Stimulated activated CD4-positive, alpha-beta T cell treated with anti-CD3 and anti-CD28 coated beads, TNF-alpha, amount 100 ng/mL, for 1 hour (primary cell): ENCODE data around the gene NUP85.
"Not testable (repeated sequence)": the region's sequence is repeated elsewhere in the genome, so short reads cannot be mapped to it uniquely, and the experiment has no call there.

Source experiments
- DNase-seq, 3 donors: peaks; one replicate each; pipeline ENCODE4 v3.0.0-alpha.2; 2020; ENCODE audit warnings: low read depth in 3 of 3, low spot score in 1 of 3

The NUP85 gene

GRCh38 chr17:75266316-75267152 is 61.1 kb downstream of the NUP85 start:
- DNase-seq, result no peak

- no peak for DNase-seq
Observed at GRCh38 chr17:75267153-75267410, 61.6 kb downstream of the NUP85 start.

- DNase-seq, result no peak
Observed at GRCh38 chr17:75267411-75268232, 62.1 kb downstream of the NUP85 start.

DNA sequence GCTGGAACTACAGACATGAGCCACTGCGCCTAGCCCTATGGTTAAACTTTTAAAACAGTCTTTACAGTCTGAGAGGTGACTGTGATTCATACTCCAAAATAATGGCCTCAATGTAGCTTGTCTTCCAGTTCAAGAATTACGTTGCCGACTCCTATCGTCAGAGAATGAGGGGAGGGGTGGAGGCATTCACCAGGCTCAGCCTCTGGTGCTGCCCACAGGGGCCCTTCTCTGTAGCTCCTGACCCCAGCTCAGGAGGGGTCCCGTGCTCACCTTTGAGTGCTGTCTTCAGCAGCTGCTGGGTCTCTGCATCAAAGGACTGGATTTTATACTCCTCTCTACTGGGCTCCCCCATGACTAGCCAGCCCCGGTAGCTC is 64.4 kb downstream of the NUP85 start:
- DNase-seq, result no peak

DNA sequence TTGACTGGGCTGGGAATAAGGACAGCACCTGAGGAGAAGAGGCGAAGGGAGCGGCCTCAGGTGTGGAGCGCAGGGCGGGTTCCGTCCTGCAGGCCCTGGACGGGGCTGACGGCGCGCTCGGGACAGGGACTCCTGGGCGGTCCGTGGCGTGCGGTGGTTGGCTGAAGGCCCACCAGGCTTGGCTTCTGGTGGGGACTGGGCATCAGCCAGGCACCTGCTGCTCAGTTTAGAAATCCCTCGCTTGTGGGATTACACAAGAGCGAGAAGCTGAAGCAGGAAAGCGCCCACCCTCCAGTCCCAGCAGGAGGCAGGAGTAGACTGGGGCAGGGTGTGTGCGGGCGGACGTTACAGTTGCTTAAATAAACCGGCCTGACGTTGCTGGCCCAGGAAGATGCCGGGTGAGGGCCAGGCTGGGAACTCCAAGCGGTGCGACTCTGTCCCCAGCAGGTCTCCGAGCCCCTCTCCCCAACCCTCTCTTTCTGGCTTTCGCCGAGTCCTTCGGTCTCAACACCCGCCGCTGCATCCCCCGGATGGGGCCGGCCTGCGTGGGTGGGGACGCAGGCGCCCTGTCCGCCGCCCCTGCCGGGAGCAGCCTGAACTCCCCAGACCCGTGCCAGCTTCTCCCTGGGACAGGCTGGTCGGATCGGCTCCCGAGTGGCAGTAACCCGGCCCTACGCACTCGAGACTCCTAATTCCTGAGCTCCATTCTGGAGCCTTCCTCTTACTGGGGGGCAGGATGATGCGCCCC is 64.9 kb downstream of the NUP85 start:
- peak in 2 of 3 donors; percentile 10 to 49 for DNase-seq

DNA sequence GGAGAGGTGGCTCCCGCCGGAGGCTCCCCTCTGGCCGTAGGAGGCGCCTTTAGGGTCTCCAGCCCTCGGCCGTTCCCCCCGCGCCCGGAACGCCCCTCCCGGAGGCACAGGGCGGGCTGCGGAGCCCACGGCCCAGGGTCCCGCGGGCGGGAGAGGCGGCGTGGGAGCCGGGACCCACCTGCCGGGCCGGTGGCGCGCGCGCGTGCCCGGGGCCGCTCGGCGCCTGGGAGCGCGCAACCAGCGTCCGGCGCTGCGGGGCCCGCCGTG is 65.4 kb downstream of the NUP85 start, which contains the start of gene MIF4GD:
MIF4GD (minus strand) TSS at position 266 of the 267 bp plus-strand sequence. CDS start 1,036 bp downstream, outside the sequence.
- no peak for DNase-seq

DNA sequence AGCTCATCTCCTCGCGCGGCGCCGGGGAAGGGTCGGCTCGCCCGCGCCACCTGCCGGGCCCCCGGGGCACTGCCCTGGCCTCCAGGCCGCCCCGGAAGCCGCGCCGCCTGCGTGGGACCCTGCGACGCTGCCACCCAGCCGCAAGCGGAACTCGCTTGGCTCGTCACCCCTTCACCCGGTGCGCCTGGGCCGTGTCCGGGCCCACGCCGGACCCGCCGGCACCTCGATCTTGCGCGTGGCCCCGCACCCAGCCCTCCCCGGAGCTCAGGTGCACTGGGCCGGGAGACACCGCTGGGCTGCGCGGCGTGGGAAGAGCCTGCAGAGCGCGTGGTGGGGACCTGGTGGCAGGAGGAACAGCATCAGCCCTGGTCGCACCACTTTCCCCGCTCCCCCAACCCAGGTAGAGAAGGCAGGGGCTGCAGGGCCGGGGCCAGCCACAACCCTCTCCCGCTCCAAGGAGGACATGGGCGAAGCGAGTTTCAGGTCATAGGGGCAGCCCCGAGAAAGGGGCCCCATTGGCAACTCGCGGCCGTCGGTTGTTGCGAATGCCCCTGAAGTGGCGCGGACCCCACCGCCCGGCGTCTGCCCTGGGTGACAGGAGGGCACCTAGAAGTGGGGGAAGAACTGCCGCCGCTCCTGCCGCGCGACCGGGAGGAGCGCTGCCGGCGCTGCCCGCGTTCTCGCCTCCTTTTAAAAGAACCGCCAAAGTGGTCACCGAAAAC is 65.9 kb downstream of the NUP85 start:
- peak; percentile 73 to 88 (median 85) for DNase-seq

DNA sequence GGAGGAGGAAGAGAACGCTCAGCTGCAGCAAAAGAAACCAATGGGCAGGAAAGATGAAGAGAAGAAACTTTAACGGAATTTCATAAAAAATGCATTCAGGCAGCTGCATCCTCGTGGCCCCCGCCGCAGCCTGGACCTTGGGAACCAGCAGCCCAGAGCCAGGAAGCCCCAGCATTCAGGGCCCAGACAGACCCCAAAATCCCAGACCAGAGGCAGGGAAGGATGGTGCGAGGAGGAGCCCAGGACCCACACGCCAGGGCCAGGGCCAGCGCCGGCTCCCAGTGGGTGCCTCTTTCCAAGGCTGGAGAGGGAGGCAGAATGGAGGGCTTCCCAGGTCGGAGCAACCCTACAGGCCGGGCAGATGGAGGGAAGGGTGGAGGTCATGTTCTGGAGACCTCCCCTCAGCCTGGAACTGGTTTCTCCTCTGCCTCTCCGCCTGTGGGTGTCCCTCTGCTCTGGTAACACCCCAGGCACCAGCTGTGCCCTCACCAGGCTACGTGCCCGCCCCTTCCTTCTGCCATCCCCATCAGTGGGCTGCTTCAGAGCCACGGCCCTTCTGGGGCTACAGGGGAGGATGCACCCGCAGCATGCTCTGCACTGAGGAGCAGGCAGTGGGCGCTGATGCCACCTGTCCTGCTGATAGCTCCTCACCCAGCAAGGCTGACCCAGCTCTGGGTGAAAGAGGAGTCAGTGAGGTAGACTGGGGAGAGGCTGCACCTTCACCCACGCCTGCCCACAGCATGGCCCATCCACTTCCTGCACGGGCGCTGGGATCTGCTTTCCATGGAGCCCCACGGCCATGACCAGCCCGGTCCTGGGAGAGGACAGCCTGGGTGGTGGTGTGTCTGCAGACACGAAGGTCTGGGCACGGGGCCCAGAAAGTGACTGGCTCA is 66.7 kb downstream of the NUP85 start:
- DNase-seq, result no peak

DNA sequence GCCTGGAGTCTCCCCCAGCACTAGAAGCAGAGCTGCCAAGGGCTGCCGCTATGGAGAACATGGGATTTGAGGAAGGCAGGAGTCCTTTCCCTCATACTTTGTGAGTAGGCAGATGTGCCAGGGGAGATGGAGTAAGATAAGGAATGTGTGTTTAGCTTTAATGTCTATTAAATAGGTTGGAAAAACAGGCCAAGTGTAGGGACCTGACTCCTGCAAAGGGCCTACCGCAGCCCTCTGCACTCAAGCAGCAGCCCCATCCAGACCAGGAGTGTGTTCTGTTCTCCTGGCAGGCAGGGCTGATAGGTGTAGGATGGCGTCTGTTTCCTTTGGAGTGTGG is 67.3 kb downstream of the NUP85 start:
- no peak for DNase-seq

- DNase-seq, result no peak
Observed at GRCh38 chr17:75273977-75274708, 68.7 kb downstream of the NUP85 start.

- DNase-seq, result no peak
Observed at GRCh38 chr17:75277664-75278071, 72.2 kb downstream of the NUP85 start.

DNA sequence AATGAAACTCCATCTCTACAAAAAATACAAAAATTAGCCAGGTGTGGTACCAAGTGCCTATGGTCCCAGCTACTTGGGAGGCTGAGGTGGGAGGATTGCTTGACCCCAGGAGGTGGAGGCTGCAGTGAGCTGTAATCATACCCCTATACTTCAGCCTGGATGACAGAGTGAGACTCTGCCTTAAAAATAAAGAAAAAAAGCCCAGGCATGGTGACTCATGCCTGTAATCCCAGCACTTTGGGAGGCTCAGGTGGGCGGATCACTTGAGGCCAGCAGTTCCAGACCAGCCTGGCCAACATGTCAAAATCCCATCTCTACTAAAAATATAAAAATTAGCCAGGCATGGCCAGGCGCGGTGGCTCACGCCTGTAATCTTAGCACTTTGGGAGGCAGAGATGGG is 74.7 kb downstream of the NUP85 start:
- not testable (repeated sequence) for DNase-seq

DNA sequence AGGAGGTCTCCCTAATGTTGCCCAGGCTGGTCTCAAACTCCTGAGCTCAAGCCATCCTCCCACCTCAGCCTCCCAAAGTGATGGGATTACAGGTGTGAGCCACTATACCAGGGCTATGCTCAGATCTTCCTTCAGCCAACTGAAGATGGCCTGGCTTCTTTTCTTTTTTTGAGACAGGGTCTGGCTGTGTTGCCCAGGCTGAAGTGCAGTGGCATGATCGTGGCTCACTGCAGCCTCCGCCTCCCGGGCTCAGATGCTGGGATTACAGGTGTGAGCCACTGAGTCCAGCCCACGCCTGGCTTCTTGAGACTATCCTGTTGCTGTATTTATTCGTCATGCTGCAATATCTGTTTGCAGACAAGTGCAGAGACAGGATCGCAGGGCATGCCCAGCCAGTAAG is 79.6 kb downstream of the NUP85 start:
- DNase-seq, result no peak
